Subcutaneous adipose tissue (tissue), 4 donors: ENCODE data around the gene AFTPH. TPM values are rescaled to one million over a fixed set of nuclear protein-coding genes. Genes with fewer than 3 reads are reported as not detected.

Experiments
- CTCF ChIP-seq: fragments of 450-650 bp; IDR thresholded peaks from one replicate; pipeline ENCODE4 v1.5.1; 2016; ENCODE audit warnings: low read depth, mild to moderate bottlenecking, control low read depth, antibody characterized with exemption, moderate library complexity
- small RNA-seq: library from RNA; depleted of rRNA; stranded (forward); fragments of <200 nt; gene quantifications from one replicate; pipeline ENCODE3, GENCODE V24; 2016
- total RNA-seq, 4 donors: library from RNA; depleted of rRNA; stranded (reverse); fragments of >200 nt; gene quantifications; one replicate each; pipeline ENCODE4 v1.1.0, GENCODE V29; 2016

The AFTPH gene
- total RNA-seq, 4 donors from 2014 or later: 39.2 to 50.5 (median 44.7) TPM

GRCh38 chr2:64637931-64638330, 113.8 kb downstream of the AFTPH start:
- no peak for TF ChIP-seq CTCF

- TF ChIP-seq CTCF: no peak
These were observed 114.5 kb downstream of the AFTPH start for GRCh38 chr2:64638502-64639120.

GRCh38 chr2:64639691-64640090, 115.6 kb downstream of the AFTPH start:
- TF ChIP-seq CTCF: no peak

GRCh38 chr2:64640153-64641044, 116.3 kb downstream of the AFTPH start:
- TF ChIP-seq CTCF: no peak

GRCh38 chr2:64641599-64641998, 117.5 kb downstream of the AFTPH start:
- TF ChIP-seq CTCF: no peak

Small RNA genes lying within 50 kb of the gene (small RNA-seq; reads per million reads assigned to genes)
- gene RNU6-100P: not detected

Other genes starting within 250 kb of the AFTPH start
- 10 to 100 TPM in 2 of 4 donors, 1 to 10 TPM in 2; 8.8 to 25.6 (median 9.8) TPM for gene LGALSL, start 70.2 kb upstream of the AFTPH start, total RNA-seq
- 10 to 100 TPM; 17.5 to 25.2 (median 20.0) TPM for gene SERTAD2, start 129.6 kb downstream of the AFTPH start, total RNA-seq